ENCODE results near the gene RWDD2A. TPM values are rescaled to one million over a fixed set of nuclear protein-coding genes. Genes with fewer than 3 reads are reported as not detected.

RWDD2A gene
- total and polyA plus RNA-seq, 9 of the 15 experiments (the other 6 are each of a cell fraction or from before 2014, with no cell fraction given): 1.6 to 4.7 (median 2.1) TPM

GRCh38 chr6:83192871-83193746 lies at the start of gene RWDD2A, which contains the start of gene PGM3 (continued):
- TF ChIP-seq, protein P1, sequence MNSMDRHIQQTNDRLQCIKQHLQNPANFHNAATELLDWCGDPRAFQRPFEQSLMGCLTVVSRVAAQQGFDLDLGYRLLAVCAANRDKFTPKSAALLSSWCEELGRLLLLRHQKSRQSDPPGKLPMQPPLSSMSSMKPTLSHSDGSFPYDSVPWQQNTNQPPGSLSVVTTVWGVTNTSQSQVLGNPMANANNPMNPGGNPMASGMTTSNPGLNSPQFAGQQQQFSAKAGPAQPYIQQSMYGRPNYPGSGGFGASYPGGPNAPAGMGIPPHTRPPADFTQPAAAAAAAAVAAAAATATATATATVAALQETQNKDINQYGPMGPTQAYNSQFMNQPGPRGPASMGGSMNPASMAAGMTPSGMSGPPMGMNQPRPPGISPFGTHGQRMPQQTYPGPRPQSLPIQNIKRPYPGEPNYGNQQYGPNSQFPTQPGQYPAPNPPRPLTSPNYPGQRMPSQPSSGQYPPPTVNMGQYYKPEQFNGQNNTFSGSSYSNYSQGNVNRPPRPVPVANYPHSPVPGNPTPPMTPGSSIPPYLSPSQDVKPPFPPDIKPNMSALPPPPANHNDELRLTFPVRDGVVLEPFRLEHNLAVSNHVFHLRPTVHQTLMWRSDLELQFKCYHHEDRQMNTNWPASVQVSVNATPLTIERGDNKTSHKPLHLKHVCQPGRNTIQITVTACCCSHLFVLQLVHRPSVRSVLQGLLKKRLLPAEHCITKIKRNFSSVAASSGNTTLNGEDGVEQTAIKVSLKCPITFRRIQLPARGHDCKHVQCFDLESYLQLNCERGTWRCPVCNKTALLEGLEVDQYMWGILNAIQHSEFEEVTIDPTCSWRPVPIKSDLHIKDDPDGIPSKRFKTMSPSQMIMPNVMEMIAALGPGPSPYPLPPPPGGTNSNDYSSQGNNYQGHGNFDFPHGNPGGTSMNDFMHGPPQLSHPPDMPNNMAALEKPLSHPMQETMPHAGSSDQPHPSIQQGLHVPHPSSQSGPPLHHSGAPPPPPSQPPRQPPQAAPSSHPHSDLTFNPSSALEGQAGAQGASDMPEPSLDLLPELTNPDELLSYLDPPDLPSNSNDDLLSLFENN (IDR thresholded peaks at IDR 0.05; ENCODE audit: low read depth in 2 of 2, low read length in 2 of 2): peak in 1 of 2 experiments; percentile 36; a peak in 1 of 4 replicates
- TF ChIP-seq RCOR1 (IDR thresholded peaks at IDR 0.05; ENCODE audit: borderline replicate concordance in 1 of 2, low read depth in 2 of 2, low read length in 2 of 2) (0 out of 4 replicates have a peak, but pooled peaks of 1 of the 2 experiments have one; percentile 9), TCFL5 (CRISPR knock-in tag; conservative IDR thresholded peaks at IDR 0.05) (no peak), MXI1 (IDR thresholded peaks at IDR 0.05; ENCODE audit: low read depth, low read length) (no peak), ETV1 (tag; conservative IDR thresholded peaks at IDR 0.05; ENCODE audit: low read depth) (peak; percentile 58), CREB3L1 (IDR thresholded peaks at IDR 0.05; ENCODE audit: borderline replicate concordance, low read depth) (peak; percentile 98), NR2C1 (IDR thresholded peaks at IDR 0.05) (no peak), NR2C1 (tag; IDR thresholded peaks at IDR 0.05) (no peak), NRF1 (conservative IDR thresholded peaks at IDR 0.05 in 1 of 2, IDR thresholded peaks at IDR 0.05 in 1 of 2) (peak; percentile 83 to 85)

All from K562 (cell line).